Epidermal melanocyte (primary cell): Measurements from ENCODE around the gene HBEGF.

Source experiments
- DNase-seq: peaks from one replicate; pipeline ENCODE4 v3.0.0; 2011; ENCODE audit warnings: low spot score; ENCODE audit not compliant: insufficient read length

The HBEGF gene

GRCh38 chr5:140346348-140347221 is at the start of gene HBEGF:
Gene HBEGF, minus strand, starts transcription at chr5:140346603. Its CDS starts 275 bp downstream, at chr5:140346328.
- DNase-seq = peak; percentile 83

- no peak for DNase-seq
Observed at GRCh38 chr5:140393738-140394137, 47.3 kb upstream of the HBEGF start.

GRCh38 chr5:140391732-140392131 is 45.3 kb upstream of the HBEGF start:
- no peak for DNase-seq

- no peak for DNase-seq
Observed at GRCh38 chr5:140391312-140391711, 44.9 kb upstream of the HBEGF start.

- no peak for DNase-seq
Observed at GRCh38 chr5:140388052-140388451, 41.6 kb upstream of the HBEGF start.

- no peak for DNase-seq
Observed at GRCh38 chr5:140383300-140383699, 36.9 kb upstream of the HBEGF start.

GRCh38 chr5:140382866-140383265 is 36.5 kb upstream of the HBEGF start:
- no peak for DNase-seq

GRCh38 chr5:140381972-140382371 is 35.6 kb upstream of the HBEGF start:
- no peak for DNase-seq

GRCh38 chr5:140381351-140381750 is 34.9 kb upstream of the HBEGF start:
- DNase-seq = no peak

GRCh38 chr5:140372971-140373487 is 26.6 kb upstream of the HBEGF start:
- peak; percentile 74 for DNase-seq

- no peak for DNase-seq
Observed at GRCh38 chr5:140371356-140372151, 25.2 kb upstream of the HBEGF start.

GRCh38 chr5:140367256-140368013 is 21.0 kb upstream of the HBEGF start:
- no peak for DNase-seq

- DNase-seq = no peak
Observed at GRCh38 chr5:140366589-140367255, 20.3 kb upstream of the HBEGF start.

- no peak for DNase-seq
Observed at GRCh38 chr5:140365941-140366340, 19.5 kb upstream of the HBEGF start.

GRCh38 chr5:140365282-140365681 is 18.9 kb upstream of the HBEGF start:
- no peak for DNase-seq

- no peak for DNase-seq
Observed at GRCh38 chr5:140364472-140364765, 18.0 kb upstream of the HBEGF start.

GRCh38 chr5:140363631-140364471 is 17.4 kb upstream of the HBEGF start:
- DNase-seq = no peak

GRCh38 chr5:140362875-140363630 is 16.6 kb upstream of the HBEGF start:
- peak; percentile 42 for DNase-seq

- no peak for DNase-seq
Observed at GRCh38 chr5:140362311-140362710, 15.9 kb upstream of the HBEGF start.
